ENCODE measurements around the gene CHCHD4.

Gene CHCHD4

DNA sequence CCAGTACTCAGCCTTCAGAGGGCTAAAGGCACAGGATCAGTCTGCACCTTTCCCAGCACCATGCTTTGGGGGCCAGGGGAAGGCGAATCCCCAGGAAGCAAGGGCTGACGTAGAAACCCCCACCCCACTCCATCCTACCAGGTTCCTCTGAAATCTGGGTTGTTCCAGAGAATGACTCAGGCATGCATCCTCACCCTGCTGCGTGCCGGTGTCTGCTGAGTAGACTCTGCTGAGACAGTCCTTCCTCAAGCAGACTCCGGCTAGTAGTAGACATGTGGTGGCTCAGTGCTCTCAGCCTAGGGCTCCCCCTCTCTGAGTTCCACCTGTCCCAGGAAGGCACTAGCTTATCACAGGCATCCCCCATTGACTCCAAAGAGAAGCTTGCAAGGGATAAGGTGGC lies 9.2 kb upstream of the CHCHD4 start:
- H3K36me3 Mint-ChIP-seq: peaks cover 10% of the 10 kb centered on the region

DNA sequence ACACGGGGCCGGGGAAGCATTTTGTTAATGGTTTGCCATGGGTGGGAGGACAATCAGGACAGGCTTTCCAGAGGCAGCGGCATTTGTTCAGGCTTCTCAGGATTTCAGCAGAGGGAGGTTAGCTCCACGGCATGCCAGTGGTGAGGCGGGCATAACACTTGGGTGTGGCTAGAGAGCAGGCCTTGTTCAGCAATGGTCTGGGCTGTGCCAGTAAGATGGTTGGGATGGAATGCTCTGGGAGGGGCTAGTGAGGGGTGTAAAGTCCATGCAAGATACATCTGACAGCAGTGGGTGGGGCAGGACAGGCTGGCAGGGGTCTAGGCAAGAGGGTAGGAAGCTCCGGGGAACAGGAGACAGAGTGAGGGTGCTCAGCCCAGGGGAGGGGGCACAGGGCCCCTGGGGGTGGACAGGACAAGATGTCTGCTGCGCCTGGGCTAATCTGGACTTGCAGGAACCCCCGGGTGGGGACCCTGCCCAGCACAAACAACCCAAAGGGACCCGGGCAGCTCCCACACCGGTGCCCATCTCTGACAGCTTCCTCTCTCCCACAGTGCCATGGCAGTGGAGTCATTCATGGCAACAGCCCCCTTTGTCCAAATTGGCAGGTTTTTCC lies 8.6 kb upstream of the CHCHD4 start:
- Mint-ChIP-seq H3K9me3 (ENCODE audit: low read depth) (no peaks in the 10 kb centered on the region), H3K27me3 (no peaks in the 10 kb centered on the region), H3K27ac (no peak overlapping the region), H3K36me3 (peaks cover 16% of the 10 kb centered on the region), H3K4me3 (no peak overlapping the region), H3K4me1 (ENCODE audit: low read depth) (peaks cover 4% of the 10 kb centered on the region)

More for the DNA sequence above, 9.2 kb upstream of the CHCHD4 start:
- Mint-ChIP-seq H3K27me3 (no peaks in the 10 kb centered on the region), H3K4me3 (no peak overlapping the region), H3K4me1 (ENCODE audit: low read depth) (no peaks in the 10 kb centered on the region), H3K27ac (no peak overlapping the region), H3K9me3 (ENCODE audit: low read depth) (no peaks in the 10 kb centered on the region)

DNA sequence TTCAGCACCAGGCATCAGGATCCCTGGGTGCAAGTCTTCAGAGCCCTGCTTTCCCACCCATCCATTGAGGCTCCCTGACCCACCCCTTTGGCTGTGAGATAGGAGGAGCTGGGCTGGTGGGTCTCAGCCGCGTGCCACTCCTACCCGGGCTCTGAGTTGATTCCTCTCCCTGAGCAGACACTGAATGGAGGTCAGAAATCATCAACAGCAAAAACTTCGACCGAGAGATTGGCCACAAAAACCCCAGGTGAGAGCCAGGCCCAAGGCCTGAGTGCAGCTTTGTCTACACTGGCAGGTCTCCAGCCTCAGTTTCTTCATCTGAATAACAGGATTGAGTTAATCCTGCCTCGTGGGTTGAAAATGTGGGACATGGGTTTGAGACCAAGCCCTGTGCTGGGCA lies 8.0 kb upstream of the CHCHD4 start:
- Mint-ChIP-seq H3K36me3 (peaks cover 18% of the 10 kb centered on the region), H3K9me3 (ENCODE audit: low read depth) (no peaks in the 10 kb centered on the region), H3K4me3 (no peak overlapping the region), H3K4me1 (ENCODE audit: low read depth) (peaks cover 10% of the 10 kb centered on the region), H3K27ac (no peak overlapping the region), H3K27me3 (no peaks in the 10 kb centered on the region)

GRCh38 chr3:14132120-14132519 lies 7.5 kb upstream of the CHCHD4 start:
- H3K36me3 Mint-ChIP-seq: peaks cover 18% of the 10 kb centered on the region
- no peak overlapping the region for H3K4me3 Mint-ChIP-seq
- no peaks in the 10 kb centered on the region for H3K27me3 Mint-ChIP-seq
- H3K27ac Mint-ChIP-seq: no peak overlapping the region
- H3K9me3 Mint-ChIP-seq (ENCODE audit: low read depth): no peaks in the 10 kb centered on the region
- peaks cover 16% of the 10 kb centered on the region for H3K4me1 Mint-ChIP-seq (ENCODE audit: low read depth)

- no peaks in the 10 kb centered on the region for H3K27me3 Mint-ChIP-seq
- H3K27ac Mint-ChIP-seq: no peak overlapping the region
- H3K9me3 Mint-ChIP-seq (ENCODE audit: low read depth): no peaks in the 10 kb centered on the region
- H3K36me3 Mint-ChIP-seq: peaks cover 17% of the 10 kb centered on the region
- H3K4me1 Mint-ChIP-seq (ENCODE audit: low read depth): peaks cover 25% of the 10 kb centered on the region
- H3K4me3 Mint-ChIP-seq: no peak overlapping the region
These were observed 6.5 kb upstream of the CHCHD4 start for GRCh38 chr3:14131134-14131533.

- Mint-ChIP-seq H3K4me3 (no peak overlapping the region), H3K4me1 (ENCODE audit: low read depth) (peaks cover 29% of the 10 kb centered on the region), H3K36me3 (peaks cover 13% of the 10 kb centered on the region), H3K27me3 (no peaks in the 10 kb centered on the region), H3K9me3 (ENCODE audit: low read depth) (no peaks in the 10 kb centered on the region), H3K27ac (no peak overlapping the region)
These were observed 6.0 kb upstream of the CHCHD4 start for GRCh38 chr3:14130707-14131106.

DNA sequence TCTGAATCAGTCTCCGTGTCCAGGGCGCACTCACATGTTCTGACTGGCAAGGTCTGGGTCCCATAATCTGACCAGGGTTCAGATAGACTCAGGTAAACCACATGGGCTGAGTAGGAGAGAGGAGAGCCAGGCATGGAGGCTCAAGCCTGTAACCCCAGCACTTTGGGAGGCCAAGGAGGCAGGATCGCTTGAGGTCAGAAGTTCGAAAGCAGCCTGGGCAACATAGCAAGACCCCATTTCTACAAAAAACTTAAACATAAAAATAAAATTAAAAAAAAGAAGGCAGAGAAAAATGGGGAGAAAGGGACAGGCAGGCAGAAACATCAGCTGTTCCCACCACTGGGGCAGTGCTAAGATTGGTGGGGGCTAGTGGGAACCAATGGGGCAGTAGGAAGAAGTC lies 5.6 kb upstream of the CHCHD4 start:
- Mint-ChIP-seq H3K27ac (no peak overlapping the region), H3K27me3 (no peaks in the 10 kb centered on the region), H3K4me1 (ENCODE audit: low read depth) (peaks cover 29% of the 10 kb centered on the region), H3K4me3 (no peak overlapping the region), H3K9me3 (ENCODE audit: low read depth) (no peaks in the 10 kb centered on the region), H3K36me3 (peaks cover 13% of the 10 kb centered on the region)

- H3K4me1 Mint-ChIP-seq (ENCODE audit: low read depth): peaks cover 29% of the 10 kb centered on the region
- H3K9me3 Mint-ChIP-seq (ENCODE audit: low read depth): no peaks in the 10 kb centered on the region
- no peak overlapping the region for H3K27ac Mint-ChIP-seq
- peaks cover 13% of the 10 kb centered on the region for H3K36me3 Mint-ChIP-seq
- no peak overlapping the region for H3K4me3 Mint-ChIP-seq
- H3K27me3 Mint-ChIP-seq: no peaks in the 10 kb centered on the region
These were observed 4.6 kb upstream of the CHCHD4 start for GRCh38 chr3:14129296-14129695.

DNA sequence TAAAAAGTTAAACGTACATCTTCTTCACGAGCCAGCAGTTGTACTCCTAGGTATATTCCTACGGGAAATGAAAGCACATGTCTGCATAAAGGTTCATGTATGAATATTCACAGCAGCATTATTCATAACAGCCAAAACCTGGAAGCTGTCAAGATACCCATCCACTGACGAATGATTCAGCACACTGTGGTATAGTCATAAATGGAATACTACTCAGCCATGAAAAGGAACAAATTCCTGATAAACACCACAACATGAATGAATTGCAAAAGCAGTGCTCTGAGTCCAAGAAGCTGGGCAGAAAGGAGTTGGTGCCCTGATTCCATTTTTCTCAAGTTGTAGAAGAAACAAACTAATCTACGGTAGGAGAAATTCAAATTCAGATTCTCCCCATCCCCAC lies 4.1 kb upstream of the CHCHD4 start:
- Mint-ChIP-seq H3K27me3 (no peaks in the 10 kb centered on the region), H3K9me3 (ENCODE audit: low read depth) (no peaks in the 10 kb centered on the region), H3K4me1 (ENCODE audit: low read depth) (peaks cover 32% of the 10 kb centered on the region), H3K36me3 (peaks cover 13% of the 10 kb centered on the region), H3K27ac (peak overlapping the region; percentile 3), H3K4me3 (peak overlapping the region; percentile 32)

- Mint-ChIP-seq H3K9me3 (ENCODE audit: low read depth) (no peaks in the 10 kb centered on the region), H3K27ac (no peak overlapping the region), H3K4me1 (ENCODE audit: low read depth) (peaks cover 43% of the 10 kb centered on the region), H3K4me3 (peak overlapping the region; percentile 97), H3K36me3 (peaks cover 15% of the 10 kb centered on the region), H3K27me3 (no peaks in the 10 kb centered on the region)
These were observed 3.0 kb upstream of the CHCHD4 start for GRCh38 chr3:14127516-14128161.

DNA sequence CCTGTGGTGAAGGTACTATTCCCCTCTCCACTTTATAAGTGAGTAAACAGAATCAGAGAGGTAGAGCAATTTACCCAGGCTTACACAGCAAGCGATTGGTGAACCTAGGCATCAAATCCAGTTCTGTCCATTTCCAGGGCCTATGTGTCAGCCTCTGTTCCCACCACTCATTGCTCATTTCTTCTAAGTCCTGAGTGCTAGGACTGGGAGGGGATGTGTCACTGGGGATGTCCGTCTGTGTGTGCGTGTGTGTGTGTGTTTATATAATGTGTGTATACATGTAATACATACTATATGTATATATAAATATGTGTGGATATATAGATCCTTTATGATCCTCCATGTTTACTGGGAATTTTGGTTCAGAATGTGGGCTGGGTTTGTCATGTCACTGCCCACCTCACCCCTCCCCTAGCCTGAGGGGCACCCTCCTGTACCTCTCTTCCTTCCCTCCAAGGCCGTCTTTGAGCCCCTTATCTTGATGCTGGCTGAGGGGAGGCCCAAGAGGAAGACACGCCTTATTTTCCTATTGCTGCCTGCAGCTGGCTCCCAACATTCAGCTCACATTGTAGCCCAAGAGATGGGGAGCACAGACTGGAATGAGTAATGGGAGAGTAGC lies 2.3 kb upstream of the CHCHD4 start:
- Mint-ChIP-seq H3K9me3 (ENCODE audit: low read depth) (no peaks in the 10 kb centered on the region), H3K4me1 (ENCODE audit: low read depth) (peaks cover 48% of the 10 kb centered on the region), H3K27me3 (no peaks in the 10 kb centered on the region), H3K36me3 (peaks cover 21% of the 10 kb centered on the region), H3K4me3 (peak overlapping the region; percentile 97), H3K27ac (no peak overlapping the region)

DNA sequence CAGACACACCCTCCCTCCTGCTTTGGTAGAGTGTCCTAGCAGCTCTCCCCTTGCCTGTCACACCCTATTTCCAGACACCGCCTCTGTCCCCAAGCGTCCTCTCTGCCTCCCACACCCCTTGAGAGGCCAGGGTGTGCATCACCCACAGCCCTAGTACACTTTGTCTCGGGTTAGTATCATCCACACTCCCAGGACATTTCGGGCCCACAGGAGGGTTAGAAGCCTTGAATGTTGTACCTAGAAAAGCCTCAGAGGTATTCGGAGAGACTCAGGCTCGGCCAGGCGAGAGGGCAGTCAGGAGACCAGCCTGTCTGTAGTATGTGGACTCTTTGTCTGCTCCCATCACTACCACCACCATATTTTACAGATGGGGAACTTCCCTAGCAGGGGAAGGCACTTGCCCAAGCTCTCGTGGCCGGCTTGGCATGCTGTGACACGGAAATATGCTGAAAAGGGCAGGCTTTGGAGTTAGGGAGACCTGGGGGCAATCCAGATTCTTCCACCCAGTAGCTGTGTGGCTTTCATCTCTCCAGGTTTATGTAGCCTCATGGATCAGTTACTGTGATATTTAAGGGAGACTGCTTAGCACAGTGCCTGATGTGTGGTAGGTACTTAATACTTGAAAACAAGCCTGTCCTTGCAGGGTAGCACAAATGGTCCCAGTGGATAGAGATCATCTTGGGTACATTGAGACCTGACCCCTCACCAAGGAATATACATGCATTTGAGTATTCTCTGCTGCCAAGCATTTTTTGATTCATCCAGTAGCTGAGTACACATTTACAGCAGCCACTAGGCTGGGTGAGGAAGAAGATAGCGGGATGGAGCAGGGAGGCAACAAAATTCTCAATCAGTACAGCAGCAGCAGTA lies 1.6 kb upstream of the CHCHD4 start:
- H3K36me3 Mint-ChIP-seq: peaks cover 23% of the 10 kb centered on the region
- no peaks in the 10 kb centered on the region for H3K27me3 Mint-ChIP-seq
- H3K27ac Mint-ChIP-seq: peak overlapping the region; percentile 84
- H3K4me3 Mint-ChIP-seq: peak overlapping the region; percentile 97
- no peaks in the 10 kb centered on the region for H3K9me3 Mint-ChIP-seq (ENCODE audit: low read depth)
- H3K4me1 Mint-ChIP-seq (ENCODE audit: low read depth): peaks cover 52% of the 10 kb centered on the region

DNA sequence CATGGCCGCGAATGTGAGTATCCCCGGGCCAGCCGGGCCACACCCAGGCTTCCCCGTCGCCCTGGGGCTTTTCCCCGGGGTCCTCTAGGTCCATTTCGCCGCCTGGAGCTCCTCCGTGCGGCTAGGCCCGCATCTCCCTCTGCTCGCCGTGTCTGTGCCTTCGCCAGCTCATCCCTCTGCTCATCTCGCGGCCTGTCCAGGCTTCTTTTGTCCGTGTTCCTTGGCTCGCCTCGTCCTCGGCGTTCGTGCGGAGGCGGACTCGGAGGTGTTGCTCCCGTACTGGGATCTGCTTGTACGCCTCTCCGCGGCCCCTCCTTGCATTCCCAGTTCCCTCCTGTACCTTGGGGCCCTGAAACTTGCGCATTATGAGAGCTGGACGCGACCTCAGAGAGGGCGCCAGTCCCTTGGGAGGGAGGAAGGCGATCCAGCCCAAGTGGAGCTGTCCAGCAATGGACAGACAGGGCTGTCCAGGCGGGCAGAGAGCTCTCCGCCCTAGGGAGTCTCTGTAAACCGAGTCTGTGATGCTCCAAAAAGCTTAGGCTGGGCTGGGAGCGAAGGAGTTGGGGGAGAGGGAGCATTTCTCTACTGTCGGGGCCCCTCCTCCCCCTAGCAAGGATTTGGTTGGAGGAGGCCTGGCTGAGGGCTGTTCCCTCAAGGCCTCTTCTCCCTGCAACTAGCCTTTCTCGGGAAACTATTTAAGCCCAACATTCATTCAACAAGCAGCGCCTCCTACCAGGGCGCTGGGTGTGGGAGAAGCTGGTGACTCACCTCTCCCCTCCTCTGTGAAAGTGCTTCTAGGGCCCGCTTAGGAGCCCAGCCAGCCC lies 735 bp upstream of the CHCHD4 start:
- Mint-ChIP-seq H3K27ac (peak overlapping the region; percentile 84), H3K36me3 (peaks cover 25% of the 10 kb centered on the region), H3K4me1 (ENCODE audit: low read depth) (peaks cover 54% of the 10 kb centered on the region), H3K9me3 (ENCODE audit: low read depth) (no peaks in the 10 kb centered on the region), H3K27me3 (no peaks in the 10 kb centered on the region), H3K4me3 (peak overlapping the region; percentile 97)

- Mint-ChIP-seq H3K36me3 (peaks cover 28% of the 10 kb centered on the region), H3K4me3 (peak overlapping the region; percentile 97), H3K27ac (peak overlapping the region; percentile 98), H3K9me3 (ENCODE audit: low read depth) (no peaks in the 10 kb centered on the region), H3K27me3 (no peaks in the 10 kb centered on the region), H3K4me1 (ENCODE audit: low read depth) (peaks cover 56% of the 10 kb centered on the region)
These were observed 451 bp downstream of the CHCHD4 start for GRCh38 chr3:14124223-14124614.
